H1 (cell line): ENCODE measurements around the gene TRDMT1. TPM values are rescaled to one million over a fixed set of nuclear protein-coding genes. Genes with fewer than 3 reads are reported as not detected.

Source experiments
- CTCF ChIA-PET: fragments of 300-600 bp; sonication (Branson Sonifier 250); formaldehyde crosslinking; loops from one replicate; lab custom pipeline; 2021; ENCODE audit not compliant: partially characterized antibody; lab: Charles Lee
- POLR2A ChIA-PET: fragments of 300-600 bp; sonication (Branson Sonifier 250); formaldehyde crosslinking; loops from one replicate; lab custom pipeline; 2021; ENCODE audit warnings: inconsistent platforms; ENCODE audit not compliant: partially characterized antibody; lab: Charles Lee
- DNase-seq, 2 experiments: peaks; one replicate each; pipeline versions ENCODE4 v3.0.0 to v3.0.0-alpha.2; 2010 to 2022; ENCODE audit warnings: low spot score in 2 of 2, low read depth in 1 of 2, mixed read lengths in 1 of 2
- FAIRE-seq: peaks from 2 replicates; lab custom pipeline; 2011; peaks lifted over from hg19 to GRCh38; lab: Jason Lieb, UNC
- H2AFZ ChIP-seq: 2 replicates; pipeline ENCODE4 v1.8.1; 2012; ENCODE audit warnings: low read length, inconsistent platforms
- H2AK5ac ChIP-seq: 2 replicates; pipeline ENCODE4 v1.6.1; 2013; ENCODE audit warnings: low read depth, low read length
- H2BK120ac ChIP-seq: replicated peaks from 2 replicates; pipeline ENCODE3; 2013; ENCODE audit warnings: low read depth, low read length, inconsistent platforms
- H2BK12ac ChIP-seq: 2 replicates; pipeline ENCODE4 v1.6.1; 2013; ENCODE audit warnings: low read depth, low read length
- H2BK15ac ChIP-seq: 2 replicates; pipeline ENCODE4 v1.6.1; 2013; ENCODE audit warnings: low read length
- H2BK20ac ChIP-seq: 2 replicates; pipeline ENCODE4 v1.6.1; 2013; ENCODE audit warnings: low read length
- H2BK5ac ChIP-seq: 2 replicates; pipeline ENCODE4 v1.6.1; 2013; ENCODE audit warnings: low read depth, low read length
- H3K14ac ChIP-seq: 2 replicates; pipeline ENCODE4 v1.6.1; 2013; ENCODE audit warnings: inconsistent platforms; ENCODE audit not compliant: insufficient read length
- H3K18ac ChIP-seq: 2 replicates; pipeline ENCODE4 v1.6.1; 2013; ENCODE audit warnings: low read length; ENCODE audit errors: extremely low read depth
- H3K23ac ChIP-seq: 2 replicates; pipeline ENCODE4 v1.6.1; 2013; ENCODE audit warnings: inconsistent platforms; ENCODE audit not compliant: insufficient read length
- H3K23me2 ChIP-seq: 2 replicates; pipeline ENCODE4 v1.6.1; 2013; ENCODE audit warnings: low read depth, low read length
- H3K27ac ChIP-seq: 2 replicates; pipeline ENCODE4 v1.6.1; 2011; ENCODE audit warnings: low read depth, low read length, inconsistent platforms
- H3K27me3 ChIP-seq, 4 experiments: replicated peaks in 1 of 4; 1 replicate in 1 of 4; 2 replicates in 3 of 4; pipeline versions ENCODE4 v1.6.1 to v1.8.1; 2011 to 2013; ENCODE audit warnings: low read length in 3 of 4, mild to moderate bottlenecking in 3 of 4, inconsistent platforms in 2 of 4, mixed read lengths in 2 of 4, moderate library complexity in 1 of 4; ENCODE audit not compliant: control insufficient read depth in 3 of 4, insufficient read depth in 3 of 4; ENCODE audit errors: extremely low read depth in 1 of 4
- H3K36me3 ChIP-seq, 4 experiments: 2 replicates each; pipeline versions ENCODE4 v1.6.1 to v1.8.1; 2011 to 2013; ENCODE audit warnings: mild to moderate bottlenecking in 4 of 4, low read length in 3 of 4, moderate library complexity in 2 of 4, control low read depth in 1 of 4, inconsistent platforms in 1 of 4; ENCODE audit not compliant: insufficient read depth in 4 of 4, control insufficient read depth in 2 of 4
- H3K4ac ChIP-seq: replicated peaks from 2 replicates; pipeline ENCODE3; 2013; ENCODE audit warnings: low read length, low read depth, mixed read lengths, inconsistent platforms; ENCODE audit not compliant: insufficient read length
- H3K4me1 ChIP-seq, 4 experiments: replicated peaks in 1 of 4; 1 replicate in 1 of 4; 2 replicates in 3 of 4; pipeline versions ENCODE4 v1.6.1 to v1.8.1; 2011 to 2013; ENCODE audit warnings: low read length in 3 of 4, inconsistent platforms in 2 of 4, mixed read lengths in 1 of 4; ENCODE audit not compliant: insufficient read depth in 4 of 4, control insufficient read depth in 3 of 4
- H3K4me2 ChIP-seq, 2 experiments: 2 replicates each; pipeline versions ENCODE4 v1.6.1 to v1.8.1; 2011 to 2013; ENCODE audit warnings: low read depth in 2 of 2, low read length in 2 of 2, control low read depth in 1 of 2, inconsistent platforms in 1 of 2, mild to moderate bottlenecking in 1 of 2; ENCODE audit not compliant: insufficient read depth in 1 of 2
- H3K4me3 ChIP-seq, 4 experiments: fragments of 200-600, 300-600 bp in 1 of 4; sonication (generic), shearing (Covaris generic), sonication (Bioruptor Twin) in 1 of 4; 2 replicates each; pipeline versions ENCODE4 v1.5.1 to v1.8.1; 2011 to 2016; ENCODE audit warnings: low read length in 4 of 4, low read depth in 3 of 4, control low read depth in 2 of 4, inconsistent platforms in 2 of 4, mild to moderate bottlenecking in 2 of 4, mixed read lengths in 1 of 4, moderate library complexity in 1 of 4; ENCODE audit not compliant: insufficient read depth in 2 of 4; ENCODE audit errors: extremely low read depth in 1 of 4
- H3K56ac ChIP-seq: replicated peaks from 2 replicates; pipeline ENCODE3; 2013; ENCODE audit warnings: low read depth, mild to moderate bottlenecking, mixed read lengths, low read length, inconsistent platforms; ENCODE audit not compliant: insufficient read length
- H3K79me1 ChIP-seq: 2 replicates; pipeline ENCODE4 v1.6.1; 2013; ENCODE audit warnings: low read depth, low read length, control low read depth
- H3K79me2 ChIP-seq, 2 experiments: 2 replicates each; pipeline versions ENCODE4 v1.6.1 to v1.8.1; 2012 to 2013; ENCODE audit warnings: low read length in 2 of 2, mild to moderate bottlenecking in 2 of 2, inconsistent platforms in 1 of 2; ENCODE audit not compliant: insufficient read depth in 2 of 2, control insufficient read depth in 1 of 2
- H3K9ac ChIP-seq, 4 experiments: replicated peaks in 1 of 4; 1 replicate in 1 of 4; 2 replicates in 3 of 4; pipeline versions ENCODE4 v1.6.1 to v1.8.1; 2011 to 2013; ENCODE audit warnings: low read depth in 3 of 4, low read length in 3 of 4, control low read depth in 2 of 4, mild to moderate bottlenecking in 2 of 4, moderate library complexity in 2 of 4, inconsistent platforms in 1 of 4; ENCODE audit errors: extremely low read depth in 1 of 4
- H3K9me3 ChIP-seq, 2 experiments: 2 replicates each; pipeline versions ENCODE4 v1.6.1 to v1.8.1; 2012 to 2013; ENCODE audit warnings: mild to moderate bottlenecking in 2 of 2, moderate library complexity in 2 of 2, control low read depth in 1 of 2, inconsistent platforms in 1 of 2, low read depth in 1 of 2, low read length in 1 of 2, mixed read lengths in 1 of 2; ENCODE audit not compliant: insufficient read depth in 2 of 2
- H4K20me1 ChIP-seq, 2 experiments: replicated peaks in 1 of 2; 2 replicates each; pipeline versions ENCODE3 to v1.8.1; 2011 to 2013; ENCODE audit warnings: inconsistent platforms in 2 of 2, low read length in 2 of 2, mild to moderate bottlenecking in 1 of 2; ENCODE audit not compliant: insufficient read depth in 2 of 2, control insufficient read depth in 1 of 2
- H4K5ac ChIP-seq: 2 replicates; pipeline ENCODE4 v1.6.1; 2013; ENCODE audit warnings: low read length, low read depth, mixed read lengths, inconsistent platforms; ENCODE audit not compliant: insufficient read length
- H4K8ac ChIP-seq: 2 replicates; pipeline ENCODE4 v1.8.0; 2013; ENCODE audit warnings: mild to moderate bottlenecking, moderate library complexity, low read length, inconsistent platforms; ENCODE audit not compliant: insufficient read depth; ENCODE audit errors: extremely low read depth
- H4K91ac ChIP-seq: replicated peaks from 2 replicates; pipeline ENCODE3; 2013; ENCODE audit warnings: low read length, mixed read lengths, inconsistent platforms; ENCODE audit not compliant: insufficient read length
- ASH2L ChIP-seq: fragments of 200-600, 300-600 bp; sonication (generic); IDR thresholded peaks from one replicate; pipeline ENCODE4 v1.7.1; 2017; ENCODE audit warnings: low read length
- BCL11A ChIP-seq, 2 experiments: IDR thresholded peaks; one replicate each; pipeline ENCODE4 v1.6.1; 2011; ENCODE audit warnings: low read depth in 2 of 2, low read length in 2 of 2, mild to moderate bottlenecking in 2 of 2
- CBX5 ChIP-seq: fragments of 300-800, 300-1000 bp; sonication (generic); IDR thresholded peaks from 2 replicates; pipeline ENCODE4 v1.7.1; 2016; ENCODE audit warnings: antibody characterized with exemption, low read length, low read depth
- CTBP2 ChIP-seq: IDR thresholded peaks from 2 replicates; pipeline ENCODE4 v1.7.0; 2011; ENCODE audit warnings: borderline replicate concordance, mild to moderate bottlenecking, moderate library complexity, mixed read lengths, low read length; ENCODE audit not compliant: insufficient read depth, insufficient read length
- EZH2 ChIP-seq: fragments of 200-600 bp; sonication (generic); IDR thresholded peaks from 2 replicates; pipeline ENCODE4 v1.7.1; 2012; ENCODE audit warnings: low read depth, mild to moderate bottlenecking, moderate library complexity, low read length, inconsistent platforms; ENCODE audit not compliant: severe bottlenecking
- JUN ChIP-seq: IDR thresholded peaks from 2 replicates; pipeline ENCODE4 v1.6.1; 2011; ENCODE audit warnings: low read depth, mild to moderate bottlenecking, improper control_type of control experiment, low read length
- MAFK ChIP-seq: IDR thresholded peaks from 2 replicates; pipeline ENCODE4 v1.6.1; 2012; ENCODE audit warnings: low read depth, mild to moderate bottlenecking, improper control_type of control experiment, low read length
- RBBP5 ChIP-seq: IDR thresholded peaks from 2 replicates; pipeline ENCODE4 v1.7.1; 2012; ENCODE audit warnings: low read depth, mild to moderate bottlenecking, inconsistent platforms, low read length, moderate library complexity, borderline replicate concordance
- RNF2 ChIP-seq: fragments of 200-900, 300-1000 bp; sonication (generic); IDR thresholded peaks from 2 replicates; pipeline ENCODE4 v1.7.1; 2016; ENCODE audit warnings: borderline replicate concordance, low read depth, mild to moderate bottlenecking, antibody characterized with exemption, low read length; ENCODE audit not compliant: poor library complexity, severe bottlenecking; ENCODE audit errors: missing control alignments
- SIX5 ChIP-seq: IDR thresholded peaks from 2 replicates; pipeline ENCODE4 v1.6.1; 2011; ENCODE audit warnings: mild to moderate bottlenecking, low read depth, low read length
- SP1 ChIP-seq: IDR thresholded peaks from 2 replicates; pipeline ENCODE4 v1.6.1; 2011; ENCODE audit warnings: low read depth, low read length
- USF2 ChIP-seq: IDR thresholded peaks from 2 replicates; pipeline ENCODE4 v1.6.1; 2011; ENCODE audit warnings: low read length, improper control_type of control experiment
- WGBS, 2 experiments: shearing (Covaris generic) in 1 of 2; methylation state at CpG; one replicate each; pipeline versions ENCODE4 v1.1.6 to v1.1.7; 2013 to 2015; ENCODE audit warnings: low lambda C conversion rate in 2 of 2, mixed read lengths in 2 of 2, inconsistent platforms in 1 of 2, low coverage in 1 of 2, missing lambda C conversion rate in 1 of 2; ENCODE audit not compliant: insufficient replicate concordance in 2 of 2, insufficient coverage in 1 of 2, insufficient read length in 1 of 2; ENCODE audit errors: extremely low coverage in 1 of 2, missing lambda C conversion rate in 1 of 2; 5-methylcytosine and 5-hydroxymethylcytosine counted together
- polyA plus RNA-seq, 7 experiments: library from polyadenylated mRNA; depleted of rRNA in 3 of 7; stranded (reverse) in 5 of 7; unstranded in 2 of 7; fragments of >200 nt in 5 of 7; fragments of 200-250 nt in 2 of 7; gene quantifications; 1 replicate in 5 of 7; 2 replicates in 1 of 7; 4 replicates in 1 of 7; pipeline versions ENCODE4 v1.2.1 to v1.2.3, GENCODE V29; 2011 to 2013; ENCODE audit warnings: missing spikeins in 2 of 7, mixed read lengths in 2 of 7
- total RNA-seq: library from RNA; stranded (reverse); fragmentation: NEBNext Ultra II Directional; extraction: Animal tissue kit (Norgen Biotek cat#: 25700); gene quantifications from 2 replicates; pipeline ENCODE4 v1.2.1, GENCODE V29; 2021

TRDMT1 gene
- total and polyA plus RNA-seq, 2 of the 8 experiments (the other 6 are each of a cell fraction or from before 2014, with no cell fraction given), result 7.4 to 21.4 TPM

- Histone ChIP-seq H3K14ac (no peak overlapping the region), H3K23ac (no peak overlapping the region), H2BK5ac (no peak overlapping the region), H3K4me3 (no peak overlapping the region), H3K23me2 (no peaks in the 10 kb centered on the region), H2BK120ac (no peak overlapping the region), H3K4ac (no peak overlapping the region), H3K4me1 (no peaks in the 10 kb centered on the region), H4K8ac (no peak overlapping the region), H3K27ac (no peak overlapping the region), H2BK15ac (no peak overlapping the region), H3K79me2 (no peaks in the 10 kb centered on the region), H4K5ac (no peak overlapping the region), H2BK12ac (no peak overlapping the region), H3K9me3 (peaks cover 0 to 6% of the 10 kb centered on the region in 2 experiments; a peak in 2 of 4 replicates), H3K79me1 (no peaks in the 10 kb centered on the region), H3K36me3 (no peaks in the 10 kb centered on the region), H3K4me2 (no peak overlapping the region), H4K91ac (no peak overlapping the region), H3K27me3 (no peaks in the 10 kb centered on the region), H4K20me1 (no peaks in the 10 kb centered on the region), H3K18ac (no peak overlapping the region), H2AK5ac (no peak overlapping the region), H2BK20ac (no peak overlapping the region), H2AFZ (no peak overlapping the region), H3K9ac (no peak overlapping the region), H3K56ac (no peak overlapping the region)
- DNase-seq (no peak), FAIRE-seq (no peak)
- CTCF ChIA-PET, result interaction anchor here (0.7 kb wide), 1 partner anchor 10 kb away, joined by 3 read pairs; no protein-coding TSS in a partner anchor
- WGBS, 2 experiments, result 87% methylated on average over 1 of the region's 1 CpG; no CpG with 5 or more reads in 1 of the 2 experiments
- TF ChIP-seq SIX5 (no peak), USF2 (no peak), JUN (no peak), BCL11A (IDR thresholded peaks at IDR 0.05; ENCODE audit: low read depth in 2 of 2, low read length in 2 of 2) (no peak), RNF2 (no peak), RBBP5 (no peak), SP1 (no peak), MAFK (no peak), CBX5 (no peak), CTBP2 (no peak), EZH2 (no peak), ASH2L (no peak)
- POLR2A ChIA-PET, result no interaction called here
Measured at GRCh38 chr10:17248964-17249363, 47.5 kb upstream of the TRDMT1 start.
